ENCODE results near the gene ARHGEF38.
A peak's percentile ranks its signal among the peaks of the same experiment; 100 is the strongest.
"Not testable (repeated sequence)": the region's sequence is repeated elsewhere in the genome, so short reads cannot be mapped to it uniquely, and the experiment has no call there.

The ARHGEF38 gene

GRCh38 chr4:105679186-105679585, 126.8 kb downstream of the ARHGEF38 start:
- DNase-seq (ENCODE audit: low read depth), result no peak
- no peak for TF ChIP-seq CTCF (IDR thresholded peaks at IDR 0.05; ENCODE audit: low read depth, low read length, missing control alignments)
- H3K4me3 ChIP-seq (ENCODE audit: low read depth, low read length), result no peak overlapping the region
- in situ Hi-C loops (cut with HindIII; ENCODE audit: low sequenced_read_pairs), result no loop called here

- no peak for DNase-seq (ENCODE audit: low read depth)
- no peak overlapping the region for H3K4me3 ChIP-seq (ENCODE audit: low read depth, low read length)
- no peak for TF ChIP-seq CTCF (IDR thresholded peaks at IDR 0.05; ENCODE audit: low read depth, low read length, missing control alignments)
- in situ Hi-C loops (cut with HindIII; ENCODE audit: low sequenced_read_pairs), result no loop called here
Observed at GRCh38 chr4:105683038-105683437, 130.6 kb downstream of the ARHGEF38 start.

GRCh38 chr4:105686571-105686970, 134.2 kb downstream of the ARHGEF38 start:
- in situ Hi-C loops (cut with HindIII; ENCODE audit: low sequenced_read_pairs), result no loop called here
- no peak for DNase-seq (ENCODE audit: low read depth)
- H3K4me3 ChIP-seq (ENCODE audit: low read depth, low read length), result no peak overlapping the region
- TF ChIP-seq CTCF (IDR thresholded peaks at IDR 0.05; ENCODE audit: low read depth, low read length, missing control alignments), result no peak

GRCh38 chr4:105694812-105695211, 142.4 kb downstream of the ARHGEF38 start:
- in situ Hi-C loops (cut with HindIII; ENCODE audit: low sequenced_read_pairs); DNase-seq (ENCODE audit: low read depth); H3K4me3 ChIP-seq (ENCODE audit: low read depth, low read length): not testable (repeated sequence)

GRCh38 chr4:105695832-105696231, 143.4 kb downstream of the ARHGEF38 start:
- H3K4me3 ChIP-seq (ENCODE audit: low read depth, low read length); DNase-seq (ENCODE audit: low read depth); in situ Hi-C loops (cut with HindIII; ENCODE audit: low sequenced_read_pairs): not testable (repeated sequence)

- no peak for DNase-seq (ENCODE audit: low read depth)
- TF ChIP-seq CTCF (IDR thresholded peaks at IDR 0.05; ENCODE audit: low read depth, low read length, missing control alignments), result no peak
- in situ Hi-C loops (cut with HindIII; ENCODE audit: low sequenced_read_pairs), result no loop called here
- no peak overlapping the region for H3K4me3 ChIP-seq (ENCODE audit: low read depth, low read length)
Observed at GRCh38 chr4:105698607-105699006, 146.2 kb downstream of the ARHGEF38 start.

GRCh38 chr4:105707782-105708180, 155.4 kb downstream of the ARHGEF38 start:
- no peak for DNase-seq (ENCODE audit: low read depth)
- peak overlapping the region; percentile 85 for H3K4me3 ChIP-seq (ENCODE audit: low read depth, low read length)
- TF ChIP-seq CTCF (IDR thresholded peaks at IDR 0.05; ENCODE audit: low read depth, low read length, missing control alignments), result no peak
- in situ Hi-C loops (cut with HindIII; ENCODE audit: low sequenced_read_pairs), result no loop called here

Data from astrocyte of the cerebellum (primary cell).